Renal pelvis (tissue), 12 donors: ENCODE measurements around the gene TXNDC17. TPM values are rescaled to one million over a fixed set of nuclear protein-coding genes. Genes with fewer than 3 reads are reported as not detected.
"Not testable (repeated sequence)": the region's sequence is repeated elsewhere in the genome, so short reads cannot be mapped to it uniquely, and the experiment has no call there.

Source experiments
- DNase-seq: peaks from one replicate; pipeline ENCODE4 v3.0.0-alpha.2; 2013
- long read RNA-seq, 16 experiments: transcript quantifications; one replicate each; lab custom pipeline, GENCODE V29; 2026
- polyA plus RNA-seq, 3 donors: library from polyadenylated mRNA; unstranded; fragments of 120-200 nt; gene quantifications; one replicate each; pipeline ENCODE4 v1.2.1, GENCODE V29; 2013; ENCODE audit not compliant: insufficient read length in 3 of 3

The TXNDC17 gene
- polyA plus RNA-seq, result 100 to 1,000 TPM in 1 of 3 donors, 10 to 100 TPM in 2; 78.7 to 100 (median 94.0) TPM
- long read RNA-seq, donor 1, transcript TXNDC17-209 (4 exons, 391 nt), result minor isoform, 5 of 90 reads
- long read RNA-seq, donor 1, transcript TXNDC17-202 (4 exons, 459 nt), result minor isoform, 6 of 90 reads
- long read RNA-seq, donor 1, transcript TXNDC17-206 (1 exons, 2,100 nt), result minor isoform, 8 of 90 reads
- long read RNA-seq, donor 1, transcript TXNDC17-201 (4 exons, 2,219 nt), result major isoform, 70 of 90 reads
- long read RNA-seq, donor 1, partial matches to known transcripts, result 0 of 90 reads
- long read RNA-seq, donor 1, other reads (novel, unspliced or antisense), result 0 of 90 reads
- long read RNA-seq, donor 2, transcript TXNDC17-201 (4 exons, 2,219 nt), result major isoform, 94 of 175 reads
- long read RNA-seq, donor 2, transcript TXNDC17-206 (1 exons, 2,100 nt), result minor isoform, 6 of 175 reads
- long read RNA-seq, donor 2, transcript TXNDC17-203 (3 exons, 420 nt), result minor isoform, 6 of 175 reads
- long read RNA-seq, donor 2, transcript TXNDC17-202 (4 exons, 459 nt), result minor isoform, 9 of 175 reads
- long read RNA-seq, donor 2, partial matches to known transcripts, result 57 of 175 reads
- long read RNA-seq, donor 2, other reads (novel, unspliced or antisense), result 0 of 175 reads
- long read RNA-seq, donor 3, transcript TXNDC17-201 (4 exons, 2,219 nt), result major isoform, 57 of 91 reads
- long read RNA-seq, donor 3, transcript TXNDC17-202 (4 exons, 459 nt), result minor isoform, 5 of 91 reads
- long read RNA-seq, donor 3, transcript TXNDC17-206 (1 exons, 2,100 nt), result minor isoform, 6 of 91 reads
- long read RNA-seq, donor 3, transcript TXNDC17-203 (3 exons, 420 nt), result minor isoform, 10 of 91 reads
- long read RNA-seq, donor 3, partial matches to known transcripts, result 8 of 91 reads
- long read RNA-seq, donor 3, other reads (novel, unspliced or antisense), result 0 of 91 reads
- long read RNA-seq, donor 4, transcript TXNDC17-201 (4 exons, 2,219 nt), result major isoform, 98 of 127 reads
- long read RNA-seq, donor 4, transcript TXNDC17-202 (4 exons, 459 nt), result minor isoform, 11 of 127 reads
- long read RNA-seq, donor 4, transcript TXNDC17-203 (3 exons, 420 nt), result minor isoform, 5 of 127 reads
- long read RNA-seq, donor 4, partial matches to known transcripts, result 5 of 127 reads
- long read RNA-seq, donor 4, other reads (novel, unspliced or antisense), result 0 of 127 reads
- long read RNA-seq, donor 5, transcript TXNDC17-202 (4 exons, 459 nt), result minor isoform, 6 of 62 reads
- long read RNA-seq, donor 5, transcript TXNDC17-201 (4 exons, 2,219 nt), result major isoform, 48 of 62 reads
- long read RNA-seq, donor 5, transcript TXNDC17-206 (1 exons, 2,100 nt), result minor isoform, 6 of 62 reads
- long read RNA-seq, donor 5, partial matches to known transcripts, result 0 of 62 reads
- long read RNA-seq, donor 5, other reads (novel, unspliced or antisense), result 0 of 62 reads
- long read RNA-seq, donor 6, transcript TXNDC17-201 (4 exons, 2,219 nt), result major isoform, 48 of 66 reads
- long read RNA-seq, donor 6, transcript TXNDC17-206 (1 exons, 2,100 nt), result minor isoform, 5 of 66 reads
- long read RNA-seq, donor 6, transcript TXNDC17-202 (4 exons, 459 nt), result minor isoform, 6 of 66 reads
- long read RNA-seq, donor 6, transcript TXNDC17-203 (3 exons, 420 nt), result minor isoform, 6 of 66 reads
- long read RNA-seq, donor 6, partial matches to known transcripts, result 0 of 66 reads
- long read RNA-seq, donor 6, other reads (novel, unspliced or antisense), result 0 of 66 reads
- long read RNA-seq, donor 7, transcript TXNDC17-209 (4 exons, 391 nt), result minor isoform, 9 of 131 reads
- long read RNA-seq, donor 7, transcript TXNDC17-201 (4 exons, 2,219 nt), result major isoform, 92 of 131 reads
- long read RNA-seq, donor 7, transcript TXNDC17-202 (4 exons, 459 nt), result minor isoform, 17 of 131 reads
- long read RNA-seq, donor 7, transcript TXNDC17-203 (3 exons, 420 nt), result minor isoform, 9 of 131 reads
- long read RNA-seq, donor 7, partial matches to known transcripts, result 0 of 131 reads
- long read RNA-seq, donor 7, other reads (novel, unspliced or antisense), result 0 of 131 reads
- long read RNA-seq, donor 8, transcript TXNDC17-201 (4 exons, 2,219 nt), result major isoform, 28 of 36 reads
- long read RNA-seq, donor 8, transcript TXNDC17-202 (4 exons, 459 nt), result minor isoform, 7 of 36 reads
- long read RNA-seq, donor 8, partial matches to known transcripts, result 0 of 36 reads
- long read RNA-seq, donor 8, other reads (novel, unspliced or antisense), result 0 of 36 reads
- long read RNA-seq, donor 9, transcript TXNDC17-209 (4 exons, 391 nt), result minor isoform, 7 of 118 reads
- long read RNA-seq, donor 9, transcript TXNDC17-201 (4 exons, 2,219 nt), result major isoform, 82 of 118 reads
- long read RNA-seq, donor 9, transcript TXNDC17-203 (3 exons, 420 nt), result minor isoform, 10 of 118 reads
- long read RNA-seq, donor 9, transcript TXNDC17-202 (4 exons, 459 nt), result minor isoform, 15 of 118 reads
- long read RNA-seq, donor 9, partial matches to known transcripts, result 0 of 118 reads
- long read RNA-seq, donor 9, other reads (novel, unspliced or antisense), result 0 of 118 reads
- long read RNA-seq, donor 10, transcript TXNDC17-201 (4 exons, 2,219 nt), result major isoform, 95 of 119 reads
- long read RNA-seq, donor 10, transcript TXNDC17-202 (4 exons, 459 nt), result minor isoform, 7 of 119 reads
- long read RNA-seq, donor 10, transcript TXNDC17-203 (3 exons, 420 nt), result minor isoform, 5 of 119 reads
- long read RNA-seq, donor 10, transcript TXNDC17-206 (1 exons, 2,100 nt), result minor isoform, 8 of 119 reads
- long read RNA-seq, donor 10, partial matches to known transcripts, result 0 of 119 reads
- long read RNA-seq, donor 10, other reads (novel, unspliced or antisense), result 0 of 119 reads
- long read RNA-seq, donor 11, transcript TXNDC17-201 (4 exons, 2,219 nt), result major isoform, 53 of 78 reads
- long read RNA-seq, donor 11, transcript TXNDC17-202 (4 exons, 459 nt), result minor isoform, 11 of 78 reads
- long read RNA-seq, donor 11, transcript TXNDC17-206 (1 exons, 2,100 nt), result minor isoform, 6 of 78 reads
- long read RNA-seq, donor 11, partial matches to known transcripts, result 0 of 78 reads
- long read RNA-seq, donor 11, other reads (novel, unspliced or antisense), result 0 of 78 reads
- long read RNA-seq, donor 12, transcript TXNDC17-202 (4 exons, 459 nt), result minor isoform, 10 of 114 reads
- long read RNA-seq, donor 12, transcript TXNDC17-201 (4 exons, 2,219 nt), result major isoform, 88 of 114 reads
- long read RNA-seq, donor 12, transcript TXNDC17-209 (4 exons, 391 nt), result minor isoform, 11 of 114 reads
- long read RNA-seq, donor 12, partial matches to known transcripts, result 0 of 114 reads
- long read RNA-seq, donor 12, other reads (novel, unspliced or antisense), result 0 of 114 reads
- long read RNA-seq, donor 13, transcript TXNDC17-201 (4 exons, 2,219 nt), result major isoform, 56 of 78 reads
- long read RNA-seq, donor 13, transcript TXNDC17-206 (1 exons, 2,100 nt), result minor isoform, 6 of 78 reads
- long read RNA-seq, donor 13, transcript TXNDC17-202 (4 exons, 459 nt), result minor isoform, 5 of 78 reads
- long read RNA-seq, donor 13, transcript TXNDC17-203 (3 exons, 420 nt), result minor isoform, 8 of 78 reads
- long read RNA-seq, donor 13, partial matches to known transcripts, result 0 of 78 reads
- long read RNA-seq, donor 13, other reads (novel, unspliced or antisense), result 0 of 78 reads
- long read RNA-seq, donor 14, result 0 reads
- long read RNA-seq, donor 15, result 0 reads
- long read RNA-seq, donor 16, transcript TXNDC17-201 (4 exons, 2,219 nt), result major isoform, 97 of 136 reads
- long read RNA-seq, donor 16, transcript TXNDC17-202 (4 exons, 459 nt), result minor isoform, 14 of 136 reads
- long read RNA-seq, donor 16, transcript TXNDC17-203 (3 exons, 420 nt), result minor isoform, 10 of 136 reads
- long read RNA-seq, donor 16, transcript TXNDC17-209 (4 exons, 391 nt), result minor isoform, 10 of 136 reads
- long read RNA-seq, donor 16, partial matches to known transcripts, result 0 of 136 reads
- long read RNA-seq, donor 16, other reads (novel, unspliced or antisense), result 0 of 136 reads

GRCh38 chr17:6640536-6641246 lies at the start of gene TXNDC17, which contains the start of gene KIAA0753:
Gene TXNDC17, plus strand, starts transcription at chr17:6641060. Its CDS starts 23 bp downstream, at chr17:6641083.
Gene KIAA0753, minus strand, starts transcription at chr17:6640711. Its CDS starts 5,608 bp downstream, at chr17:6635103.
- peak; percentile 92 for DNase-seq

- DNase-seq, result no peak
These were observed 49.2 kb upstream of the TXNDC17 start for GRCh38 chr17:6591599-6592158.

GRCh38 chr17:6592173-6592572 lies 48.7 kb upstream of the TXNDC17 start:
- DNase-seq, result no peak

GRCh38 chr17:6593371-6593770 lies 47.5 kb upstream of the TXNDC17 start:
- DNase-seq, result not testable (repeated sequence)

- DNase-seq, result no peak
These were observed 44.8 kb upstream of the TXNDC17 start for GRCh38 chr17:6596081-6596480.

- DNase-seq, result no peak
These were observed 44.3 kb upstream of the TXNDC17 start for GRCh38 chr17:6596511-6596910.

- DNase-seq, result no peak
These were observed 43.9 kb upstream of the TXNDC17 start for GRCh38 chr17:6596941-6597340.

- no peak for DNase-seq
These were observed 43.1 kb upstream of the TXNDC17 start for GRCh38 chr17:6597727-6598126.

- DNase-seq, result no peak
These were observed 41.5 kb upstream of the TXNDC17 start for GRCh38 chr17:6599364-6599763.

- DNase-seq, result no peak
These were observed 38.7 kb upstream of the TXNDC17 start for GRCh38 chr17:6602141-6602540.

- peak; percentile 20 for DNase-seq
These were observed 37.0 kb upstream of the TXNDC17 start for GRCh38 chr17:6603744-6604325.

GRCh38 chr17:6605142-6605541 lies 35.7 kb upstream of the TXNDC17 start:
- DNase-seq, result no peak

GRCh38 chr17:6608321-6608720 lies 32.5 kb upstream of the TXNDC17 start:
- no peak for DNase-seq

- no peak for DNase-seq
These were observed 30.8 kb upstream of the TXNDC17 start for GRCh38 chr17:6610011-6610410.
